GM21619 (cell line): ENCODE data around the gene RBFOX1.

Experiments used
- ATAC-seq: cut with Tn5 transposase; IDR thresholded peaks from one replicate; pipeline ENCODE4 v1.9.1; 2021; ENCODE audit not compliant: unreplicated experiment

RBFOX1 gene

GRCh38 chr16:7332611-7333010 lies at the start of gene RBFOX1:
Gene RBFOX1, plus strand, starts transcription at chr16:7332845.
- ATAC-seq = no peak

GRCh38 chr16:7284780-7285179 lies 47.9 kb upstream of the RBFOX1 start:
- no peak for ATAC-seq

GRCh38 chr16:7285520-7285919 lies 47.1 kb upstream of the RBFOX1 start:
- ATAC-seq = no peak

- no peak for ATAC-seq
Measured at GRCh38 chr16:7289299-7289698, 43.3 kb upstream of the RBFOX1 start.

GRCh38 chr16:7290682-7291081 lies 42.0 kb upstream of the RBFOX1 start:
- ATAC-seq = no peak

- ATAC-seq = no peak
Measured at GRCh38 chr16:7294020-7294419, 38.6 kb upstream of the RBFOX1 start.

- no peak for ATAC-seq
Measured at GRCh38 chr16:7303052-7303610, 29.5 kb upstream of the RBFOX1 start.

GRCh38 chr16:7303660-7304200 lies 28.9 kb upstream of the RBFOX1 start:
- no peak for ATAC-seq

- ATAC-seq = no peak
Measured at GRCh38 chr16:7304279-7304678, 28.4 kb upstream of the RBFOX1 start.

- no peak for ATAC-seq
Measured at GRCh38 chr16:7304958-7305357, 27.7 kb upstream of the RBFOX1 start.

GRCh38 chr16:7313170-7313569 lies 19.5 kb upstream of the RBFOX1 start:
- no peak for ATAC-seq

- no peak for ATAC-seq
Measured at GRCh38 chr16:7314163-7314562, 18.5 kb upstream of the RBFOX1 start.

GRCh38 chr16:7315813-7316212 lies 16.8 kb upstream of the RBFOX1 start:
- no peak for ATAC-seq

- ATAC-seq = no peak
Measured at GRCh38 chr16:7316281-7316888, 16.3 kb upstream of the RBFOX1 start.

GRCh38 chr16:7317982-7318381 lies 14.7 kb upstream of the RBFOX1 start:
- no peak for ATAC-seq

- no peak for ATAC-seq
Measured at GRCh38 chr16:7318686-7319085, 14.0 kb upstream of the RBFOX1 start.

- no peak for ATAC-seq
Measured at GRCh38 chr16:7319514-7319913, 13.1 kb upstream of the RBFOX1 start.

GRCh38 chr16:7321661-7322060 lies 11.0 kb upstream of the RBFOX1 start:
- ATAC-seq = no peak

- ATAC-seq = no peak
Measured at GRCh38 chr16:7324321-7324720, 8.3 kb upstream of the RBFOX1 start.

- no peak for ATAC-seq
Measured at GRCh38 chr16:7325834-7326233, 6.8 kb upstream of the RBFOX1 start.

GRCh38 chr16:7330709-7331108 lies 1.9 kb upstream of the RBFOX1 start:
- no peak for ATAC-seq

- ATAC-seq = no peak
Measured at GRCh38 chr16:7331997-7332396, 648 bp upstream of the RBFOX1 start.

- no peak for ATAC-seq
Measured at GRCh38 chr16:7333180-7333725, 608 bp downstream of the RBFOX1 start.
